NCI-H526 treated with DMSO at 0.1 percent for 48 hours (cell line): ENCODE data around the gene LRGUK.
"Not testable (repeated sequence)": the region's sequence is repeated elsewhere in the genome, so short reads cannot be mapped to it uniquely, and the experiment has no call there.

ENCODE experiments used
- DNase-seq: peaks from one replicate; lab custom pipeline; 2025; lab: John Stamatoyannopoulos, UW

Gene LRGUK

DNA sequence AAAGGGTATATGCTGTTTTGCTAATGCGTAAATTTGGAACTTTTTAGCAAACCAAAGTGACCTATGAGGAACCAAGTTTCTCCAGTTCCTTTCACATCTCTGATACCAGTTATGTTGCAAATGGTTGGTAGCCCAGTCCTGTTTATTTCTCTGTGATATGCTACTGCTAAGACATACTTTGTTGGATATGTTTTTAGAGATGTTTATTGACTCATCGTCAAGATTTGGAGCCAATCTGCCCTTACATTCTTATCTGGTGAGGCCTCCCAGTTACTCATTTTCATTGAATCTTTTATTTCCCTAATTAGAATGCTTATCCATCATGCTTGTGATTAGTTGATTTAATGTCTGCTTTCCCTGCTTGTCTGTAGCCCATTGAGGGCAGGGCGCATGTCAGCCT, 58.9 kb downstream of the LRGUK start:
- no peak for DNase-seq

DNA sequence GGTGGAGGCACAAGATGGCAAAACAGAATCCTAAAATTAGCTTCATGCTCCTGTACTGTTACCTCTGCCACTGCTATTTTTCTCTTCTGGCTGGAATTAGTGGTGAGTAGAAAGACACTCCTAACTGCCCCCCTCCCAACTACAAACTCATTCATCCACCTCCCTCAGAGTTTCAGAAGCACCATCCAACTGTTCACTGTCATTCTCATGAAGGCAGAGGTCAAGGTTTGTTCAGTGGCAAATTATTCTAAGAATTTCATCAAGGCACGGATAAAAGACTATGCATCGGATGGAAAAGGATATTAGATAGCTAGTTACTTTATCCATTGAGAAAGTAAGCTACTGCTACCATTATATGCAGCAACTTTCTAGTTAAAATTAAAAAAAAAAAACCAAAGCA, 59.7 kb downstream of the LRGUK start:
- no peak for DNase-seq

DNA sequence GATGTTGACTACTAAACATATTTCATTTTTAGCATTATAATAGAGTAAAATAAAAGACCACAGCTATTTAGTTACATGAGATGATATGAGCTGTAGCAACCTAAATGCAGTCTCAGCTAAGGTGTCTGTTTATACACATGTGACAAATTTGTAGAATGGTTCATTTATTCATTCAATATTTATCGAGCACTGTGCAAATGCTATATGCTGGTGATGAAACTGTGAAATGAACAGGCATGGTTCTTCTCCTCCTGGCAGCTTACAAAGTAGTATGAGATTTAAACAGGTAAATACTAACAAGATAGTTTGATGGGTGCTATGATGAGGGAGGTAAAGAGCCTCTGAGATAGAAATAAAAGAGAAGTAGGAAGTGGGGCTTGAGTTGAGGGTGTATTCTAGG, 60.8 kb downstream of the LRGUK start:
- DNase-seq = no peak

DNA sequence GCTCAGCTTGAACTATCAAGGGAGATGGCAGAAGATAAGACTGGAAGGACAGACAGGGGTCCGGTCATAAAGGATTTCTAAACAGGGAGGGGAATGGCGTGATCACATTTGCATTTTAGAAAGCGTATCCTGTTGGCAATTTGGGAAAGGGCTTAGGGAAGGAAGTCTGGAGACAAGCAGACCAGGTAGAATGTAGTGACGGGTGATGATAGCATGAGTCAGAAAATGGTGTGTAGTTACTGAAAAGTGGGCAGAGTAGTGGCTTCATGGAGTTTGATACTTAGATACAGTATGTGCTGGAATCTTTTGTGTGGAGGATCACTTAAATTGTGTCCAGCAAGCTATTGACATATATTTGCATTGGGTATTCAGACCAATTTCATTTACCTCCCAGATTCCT, 61.2 kb downstream of the LRGUK start:
- no peak for DNase-seq

DNA sequence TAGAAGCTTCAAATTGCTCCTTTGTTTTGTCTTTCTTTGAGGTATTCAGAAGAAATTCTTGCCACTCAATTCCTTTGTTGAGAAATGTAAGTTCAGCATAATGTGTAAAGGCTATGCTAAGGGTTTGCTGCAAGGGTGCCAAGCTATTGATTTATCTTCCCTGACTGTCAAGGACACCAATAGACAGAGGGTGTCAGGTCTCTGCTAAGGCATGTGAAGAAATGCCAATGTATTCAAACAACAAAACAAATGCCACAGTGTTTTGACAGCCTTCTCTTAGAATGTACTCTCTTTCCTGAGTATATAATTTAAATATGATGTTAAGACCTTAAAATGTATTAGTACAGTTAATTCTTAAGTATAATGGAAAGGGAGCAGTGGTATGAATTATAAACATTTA, 62.4 kb downstream of the LRGUK start:
- DNase-seq = no peak

DNA sequence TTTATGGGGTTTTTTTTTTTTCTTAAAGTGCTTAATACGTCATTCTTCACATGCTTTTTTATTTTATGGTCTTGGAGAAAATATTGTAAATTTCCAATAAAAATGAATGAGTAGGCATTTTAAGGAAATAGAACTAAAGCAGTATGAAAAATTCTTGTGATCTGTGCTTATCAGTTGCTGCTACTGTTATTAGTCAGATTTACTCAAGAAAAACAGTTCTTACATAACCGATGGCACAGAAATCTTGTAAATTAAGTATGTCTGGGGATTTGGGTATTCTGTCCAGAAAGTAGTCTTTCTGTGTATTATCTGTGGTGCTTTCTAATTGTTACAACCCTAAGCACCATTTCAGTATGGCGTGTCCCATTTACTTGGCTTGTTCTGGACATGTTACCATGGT, 64.7 kb downstream of the LRGUK start:
- no peak for DNase-seq

DNA sequence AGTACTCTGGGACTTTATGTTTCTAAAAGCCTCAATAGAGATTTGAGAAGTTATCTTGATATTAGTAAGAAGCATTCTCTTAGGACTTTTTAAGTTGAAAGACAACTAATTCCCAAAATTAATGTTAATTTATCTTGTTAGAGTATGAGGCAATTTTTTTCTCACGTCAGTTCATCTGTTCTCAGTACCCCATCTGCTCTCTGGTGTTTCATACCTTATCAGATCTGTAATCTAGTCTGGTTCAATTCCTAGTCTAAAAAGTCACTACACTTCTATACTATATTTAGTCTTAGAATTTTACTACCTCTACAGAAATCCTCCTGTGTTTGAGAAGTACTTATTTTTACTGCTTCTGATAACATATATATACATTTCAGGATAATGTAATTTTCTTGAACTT, 66.1 kb downstream of the LRGUK start:
- no peak for DNase-seq

DNA sequence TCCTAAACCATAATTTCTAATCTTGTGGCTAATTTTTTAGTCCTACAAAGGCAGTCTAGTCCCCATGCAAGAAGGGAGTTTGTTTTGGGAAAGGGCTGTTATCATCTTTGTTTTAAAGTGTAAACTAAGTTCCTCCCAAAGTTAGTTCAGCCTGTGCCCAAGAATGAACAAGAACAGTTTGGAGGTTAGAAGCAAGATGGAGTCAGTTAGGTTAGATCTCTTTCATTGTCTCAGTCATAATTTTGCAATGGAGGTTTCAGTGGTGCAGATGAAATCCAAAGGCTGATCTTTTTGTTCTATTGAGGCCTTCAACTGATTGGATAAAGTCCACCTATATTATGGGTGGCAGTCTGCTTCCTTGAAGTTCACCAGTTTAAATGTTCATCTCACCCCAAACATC, 68.1 kb downstream of the LRGUK start:
- no peak for DNase-seq

DNA sequence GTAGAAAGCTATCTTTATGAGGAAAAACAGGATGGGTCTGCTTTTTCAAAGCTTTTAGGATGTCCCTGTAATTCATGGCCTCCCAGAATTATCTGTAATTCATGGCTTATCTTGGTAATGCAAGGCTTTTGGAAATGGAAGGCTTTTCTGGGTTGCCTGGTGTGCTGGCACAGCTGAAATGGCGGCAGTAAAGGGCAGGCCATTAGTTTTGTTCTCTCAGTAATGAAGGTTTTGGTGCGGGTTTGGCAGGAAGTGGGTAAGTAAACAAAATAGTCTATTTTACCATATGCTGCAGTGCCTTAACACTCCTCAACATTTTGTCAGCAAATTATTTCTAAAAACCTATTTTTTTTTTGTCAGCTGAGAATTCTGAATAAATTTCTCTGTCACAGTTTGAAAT, 69.3 kb downstream of the LRGUK start:
- DNase-seq = no peak

DNA sequence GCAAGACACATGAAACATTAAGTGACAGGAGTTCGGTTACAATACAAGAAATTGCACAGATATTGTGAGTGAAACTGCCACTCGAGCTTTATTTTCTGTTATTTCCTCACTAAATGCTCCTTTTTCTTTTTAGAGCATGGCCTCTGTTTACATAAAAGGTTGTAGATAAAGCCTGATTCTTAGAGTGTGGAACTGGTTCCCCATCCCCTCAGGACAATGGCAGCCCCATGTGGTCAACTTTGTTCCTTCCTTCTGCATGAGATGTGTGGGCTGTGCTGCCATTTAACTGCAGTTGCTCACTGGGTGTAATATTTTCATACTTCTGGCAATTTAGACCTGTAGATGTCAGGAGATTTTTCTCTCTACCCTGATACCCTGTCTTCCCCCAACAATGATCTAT, 70.2 kb downstream of the LRGUK start:
- DNase-seq = no peak

DNA sequence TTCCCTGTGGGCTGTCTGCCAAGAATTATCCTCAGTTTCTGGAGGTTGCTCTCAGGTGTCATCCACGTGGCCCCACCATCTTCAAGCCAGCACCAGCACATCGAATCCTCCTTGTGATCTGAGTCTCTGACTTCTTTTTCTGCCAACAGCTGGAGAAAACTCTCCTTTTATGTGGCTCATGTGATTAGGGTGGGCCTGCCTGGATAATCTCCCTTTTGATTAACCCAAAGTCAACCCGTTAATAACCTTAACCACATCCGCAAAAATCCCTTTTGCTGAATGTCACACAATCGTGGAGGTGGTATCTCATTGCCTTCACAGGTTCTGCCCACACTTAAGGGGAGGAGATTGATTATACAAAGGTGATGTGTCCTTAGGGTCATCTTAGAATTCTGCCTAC, 73.8 kb downstream of the LRGUK start:
- DNase-seq = no peak

DNA sequence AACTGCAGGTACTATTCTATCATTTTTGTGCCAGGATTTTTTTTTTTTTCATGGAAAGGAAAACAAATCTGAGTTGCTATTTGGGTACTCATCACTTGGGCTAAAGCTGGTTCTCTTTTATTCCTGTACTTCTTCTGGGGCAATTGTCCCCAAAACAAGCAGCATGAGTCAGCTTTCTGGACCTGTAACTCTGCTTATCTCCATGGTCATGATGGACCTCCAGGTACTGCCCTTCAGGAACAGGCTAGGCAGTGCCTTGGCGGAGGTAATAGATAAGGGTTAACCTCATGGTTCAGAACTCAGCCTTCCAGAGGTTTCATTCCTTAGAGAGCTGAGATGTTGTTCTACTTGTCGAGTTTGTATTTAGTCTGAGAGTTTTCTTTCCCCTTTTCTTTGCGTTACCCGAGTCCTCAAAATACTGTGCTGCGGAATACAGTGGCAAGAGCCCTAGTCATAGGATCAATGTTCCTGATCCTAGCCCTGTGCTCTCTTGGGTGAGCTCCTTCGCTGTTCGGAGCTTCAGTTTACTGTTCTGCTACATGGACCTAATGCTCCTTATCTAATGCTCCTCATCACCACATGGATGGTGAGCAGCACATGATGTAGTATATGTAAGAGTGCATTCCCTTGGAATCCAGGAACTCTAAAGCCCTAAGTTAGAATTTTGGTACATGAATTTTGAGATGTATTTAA, 74.6 kb downstream of the LRGUK start:
- no peak for DNase-seq

DNA sequence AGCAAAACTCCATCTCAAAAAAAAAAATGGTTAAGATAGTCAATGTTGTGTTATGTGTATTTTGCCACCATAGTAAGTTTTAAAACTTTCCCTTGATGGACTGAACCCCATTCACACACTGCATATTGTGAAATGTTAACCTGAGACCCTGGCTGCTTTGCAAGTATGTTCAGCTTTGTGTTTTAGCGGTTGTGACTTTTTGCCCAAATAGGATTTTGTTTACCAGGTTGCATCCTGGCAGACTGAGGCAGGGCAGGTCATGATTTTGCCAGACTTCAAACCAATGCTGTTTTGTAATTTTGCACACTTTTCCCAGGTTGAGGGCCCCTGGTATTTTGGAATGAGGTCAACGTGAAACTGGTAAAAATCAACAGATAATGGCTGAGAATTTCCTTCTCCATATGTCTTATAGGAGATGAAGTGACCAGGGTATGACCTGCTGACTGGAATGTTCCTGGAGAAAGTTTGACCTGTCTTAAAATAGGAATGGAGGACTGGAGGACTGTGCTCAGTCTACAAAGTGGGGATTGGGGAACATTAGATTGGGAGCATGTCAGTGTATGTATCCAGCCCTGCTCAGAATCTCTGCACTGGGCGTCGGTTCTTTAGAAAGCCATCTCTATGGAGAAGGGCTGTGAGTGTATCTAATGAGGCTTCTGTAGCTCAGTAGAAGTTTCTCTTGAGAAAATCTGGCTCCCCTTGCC, 76.2 kb downstream of the LRGUK start:
- DNase-seq = no peak

DNA sequence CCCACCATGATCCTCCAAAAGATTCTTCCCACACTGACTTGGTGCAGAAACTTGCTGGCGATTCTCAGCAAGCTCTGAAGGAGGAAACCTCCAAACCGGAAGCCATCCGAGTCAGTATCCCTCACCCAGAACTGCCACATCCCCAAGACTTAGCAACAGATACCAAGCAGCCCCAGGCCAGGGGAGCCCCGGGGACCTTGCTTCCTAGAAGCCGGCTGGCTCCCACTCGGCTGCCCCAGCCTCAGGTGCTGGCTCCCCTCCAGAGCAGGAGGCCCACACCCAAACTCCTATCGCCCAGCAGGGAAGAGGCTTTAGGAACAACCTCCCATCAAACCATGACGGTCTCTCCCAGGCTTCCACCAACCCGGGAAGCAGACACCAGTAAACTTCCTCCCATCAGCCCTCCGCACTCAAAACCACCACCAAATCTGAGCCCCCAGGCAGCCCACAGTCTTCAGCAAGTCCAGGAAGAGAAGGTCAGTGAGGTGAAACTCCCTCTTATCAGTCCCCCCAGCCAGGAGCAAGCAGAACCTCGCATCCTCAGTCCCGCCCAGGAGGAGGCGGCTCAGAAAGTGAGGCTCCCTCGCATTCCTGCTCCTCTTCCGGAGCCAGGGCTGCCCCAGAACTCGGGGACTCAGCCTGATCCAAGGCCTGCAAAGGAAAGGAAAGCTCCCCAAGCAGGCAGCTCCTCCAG, 82.3 kb downstream of the LRGUK start:
- DNase-seq = no peak

DNA sequence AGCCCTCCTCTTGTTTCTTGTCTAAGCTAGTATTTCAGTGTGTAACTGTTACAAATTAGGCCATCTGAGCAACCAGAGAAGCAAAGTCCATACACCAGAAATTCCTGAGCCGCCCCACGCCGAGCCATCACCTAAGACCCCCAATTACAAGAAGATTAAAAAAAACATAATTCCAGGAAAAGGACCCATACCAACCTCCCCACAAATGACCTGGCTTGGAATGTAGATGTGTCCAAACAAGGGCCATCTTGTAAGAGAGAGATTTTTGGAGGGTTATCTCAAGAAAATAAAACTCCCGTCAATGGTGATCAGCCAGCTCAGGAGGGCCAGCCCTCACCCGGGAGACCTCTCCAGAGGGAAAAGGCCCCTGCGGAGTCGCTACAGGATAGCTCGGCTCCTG, 83.1 kb downstream of the LRGUK start:
- DNase-seq = no peak

DNA sequence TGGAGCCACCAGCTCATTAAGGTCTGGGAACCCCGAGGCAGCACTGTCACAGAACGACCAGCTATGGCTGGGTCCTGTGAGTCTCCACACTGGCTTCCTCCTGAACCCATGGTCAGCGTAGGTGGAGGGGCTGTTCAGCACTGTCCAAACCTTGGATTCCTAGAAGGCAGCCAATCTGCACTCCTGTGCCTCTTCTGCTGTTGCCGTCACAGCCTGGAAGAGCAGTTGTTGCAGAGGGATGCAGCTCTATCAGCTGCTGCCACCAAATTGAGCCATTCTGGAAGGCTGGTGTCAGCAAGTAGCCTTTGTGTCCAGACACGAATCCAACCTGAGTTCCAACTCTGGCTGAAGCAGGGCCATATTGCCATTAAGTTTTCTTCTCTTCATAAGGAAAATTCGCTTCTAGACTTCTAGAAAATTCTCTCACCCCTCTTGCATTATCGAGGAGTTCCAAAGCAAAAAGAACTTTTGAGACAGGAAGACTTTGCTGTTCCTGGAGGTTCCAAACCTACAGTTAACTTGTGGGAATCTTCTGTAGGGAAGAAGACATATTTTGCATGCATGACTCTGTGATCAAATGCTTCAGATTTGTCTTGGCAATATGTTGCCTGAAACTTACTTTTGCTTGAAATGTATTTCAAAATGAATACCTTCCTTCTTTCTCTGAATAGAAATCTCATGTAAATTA, 84.0 kb downstream of the LRGUK start:
- no peak for DNase-seq

DNA sequence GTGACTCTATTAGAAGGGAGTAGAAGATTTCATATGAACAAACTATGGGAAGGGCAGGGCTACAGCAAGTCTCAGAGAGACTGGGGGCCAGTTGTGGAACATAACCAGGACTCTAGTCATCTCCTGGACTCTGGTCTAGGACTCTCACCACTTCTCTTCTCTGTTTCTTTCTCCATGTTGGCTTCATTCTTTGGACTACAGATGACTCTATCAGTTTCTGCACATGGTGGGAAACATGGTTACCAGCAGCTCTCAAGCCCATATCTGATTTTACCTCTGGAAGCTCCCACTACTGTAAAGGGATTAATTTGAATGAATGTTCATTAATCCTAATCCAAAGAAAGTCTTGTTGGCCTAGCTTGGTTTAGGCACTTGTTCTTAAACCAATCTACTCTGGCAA, 84.7 kb downstream of the LRGUK start:
- DNase-seq = no peak

DNA sequence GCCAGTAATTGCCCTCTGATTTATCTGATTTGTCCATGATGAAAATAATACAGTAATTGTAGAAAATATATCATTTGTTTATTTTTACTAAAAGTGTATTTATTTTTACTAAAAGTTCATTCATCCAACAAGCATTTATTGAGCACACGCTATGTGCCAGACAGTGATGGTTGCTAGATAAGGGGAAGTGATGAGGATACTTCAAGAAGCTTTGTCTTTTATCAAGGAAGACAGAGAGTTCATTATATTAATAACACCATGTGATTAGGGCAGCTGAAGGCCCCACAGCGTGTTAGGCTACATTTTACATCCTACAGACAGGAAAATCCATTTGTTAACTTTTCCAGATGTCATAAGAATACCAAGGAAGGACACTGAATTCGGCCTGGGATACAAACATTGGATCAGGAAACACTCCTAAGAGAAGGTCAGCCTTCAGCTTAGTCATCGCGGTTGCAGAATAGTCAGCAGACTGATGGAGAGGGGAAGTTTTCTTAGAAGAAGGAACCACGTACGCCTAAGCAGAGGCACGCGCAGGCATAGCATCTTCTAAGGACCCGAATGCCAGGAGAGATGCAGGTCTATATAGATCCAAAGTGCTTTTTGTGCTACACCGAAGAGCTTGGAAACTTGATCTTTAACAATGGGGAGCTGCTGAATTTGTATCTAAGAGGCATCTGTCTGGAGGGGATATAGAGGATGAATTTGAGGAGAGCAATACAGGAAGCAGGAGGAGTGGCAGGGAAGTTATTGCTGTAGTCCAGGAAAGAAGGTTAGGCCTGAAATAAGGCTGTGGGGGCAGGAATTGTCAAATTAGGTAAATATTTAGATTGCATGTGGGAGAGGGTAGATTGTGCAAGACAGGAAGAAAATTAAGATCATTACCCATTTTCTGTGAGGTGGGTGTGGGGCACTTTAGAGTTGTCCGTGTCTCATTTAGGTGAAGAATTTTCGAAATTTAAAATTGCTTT, 85.7 kb downstream of the LRGUK start:
- DNase-seq = no peak

DNA sequence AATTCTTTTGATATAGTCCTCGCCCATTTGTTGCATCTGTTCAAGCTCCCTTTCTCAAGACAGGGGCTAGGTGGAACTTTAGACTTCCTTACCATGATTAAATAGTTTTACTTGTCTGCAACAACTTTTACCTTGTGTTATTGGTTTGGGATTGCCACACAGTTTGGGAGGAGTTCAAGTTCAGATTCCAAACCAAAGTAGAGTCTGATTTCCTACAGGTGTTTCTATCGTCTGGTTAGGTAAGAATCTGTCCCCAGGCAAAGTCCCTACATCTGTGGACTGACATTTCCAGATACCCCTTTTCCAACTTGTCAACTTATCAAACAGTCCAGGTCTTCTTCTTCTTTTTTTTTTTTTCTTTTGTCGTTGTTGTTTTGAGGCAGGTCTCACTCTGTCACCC, 93.1 kb downstream of the LRGUK start:
- DNase-seq = no peak

DNA sequence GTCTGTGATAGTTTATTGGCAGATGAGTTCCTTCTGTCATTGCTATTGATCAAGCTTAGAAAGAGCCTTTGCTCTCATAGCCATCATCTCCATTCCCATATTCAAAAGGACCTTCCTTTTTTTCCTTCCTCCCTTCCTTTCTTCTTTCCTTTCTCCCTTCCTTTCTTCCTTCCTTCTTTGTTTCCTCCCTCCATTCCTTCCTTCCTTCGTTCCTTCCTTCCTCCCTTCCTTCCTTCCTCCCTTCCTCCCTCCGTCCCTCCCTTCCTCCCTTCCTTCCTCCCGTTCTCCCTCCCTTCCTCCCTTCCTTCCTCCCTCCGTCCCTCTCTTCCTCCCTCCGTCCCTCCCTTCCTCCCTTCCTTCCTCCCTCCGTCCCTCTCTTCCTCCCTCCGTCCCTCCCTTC, 104.2 kb downstream of the LRGUK start:
- DNase-seq = not testable (repeated sequence)

DNA sequence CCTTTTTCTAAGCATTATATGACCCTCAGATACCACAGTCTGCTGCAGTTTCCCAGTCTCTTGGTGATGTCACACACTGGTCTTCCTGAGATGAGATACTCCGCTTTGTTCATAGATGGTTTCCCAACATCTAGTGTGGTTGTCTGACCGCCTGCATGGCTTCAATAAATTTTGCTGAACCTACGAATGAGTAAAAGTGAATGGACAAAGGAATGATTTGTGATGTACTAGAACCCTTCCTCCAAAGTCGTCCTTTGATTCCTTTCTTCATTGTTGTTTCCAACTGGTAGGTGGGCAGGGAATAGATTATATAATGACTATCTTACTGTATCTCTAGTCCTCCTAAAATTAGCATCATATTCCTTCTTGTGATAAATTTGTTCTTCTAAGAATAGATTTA, 107.1 kb downstream of the LRGUK start:
- no peak for DNase-seq

DNA sequence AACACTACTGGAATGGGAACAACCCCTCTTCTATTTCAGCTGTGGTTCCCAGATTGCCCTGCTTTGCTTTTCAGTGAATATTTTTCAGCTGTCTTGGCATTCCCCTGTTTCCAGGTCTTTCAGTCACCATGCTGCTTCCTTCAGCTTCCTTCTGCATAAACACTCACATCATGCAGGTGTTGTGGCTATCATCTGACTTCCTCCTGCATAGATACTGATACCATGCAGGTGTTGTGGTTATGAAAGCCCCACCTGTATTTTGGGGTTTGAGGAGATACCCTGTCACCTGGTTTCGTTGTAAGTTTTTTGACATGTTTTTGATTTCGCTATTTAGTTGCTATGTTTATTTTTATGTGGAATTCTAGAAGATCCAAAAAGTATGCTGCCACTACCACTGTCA, 118.1 kb downstream of the LRGUK start:
- no peak for DNase-seq
